NB4 (cell line): ENCODE data around the gene TXLNG.

Source experiments
- MYC ChIP-seq: IDR thresholded peaks from 2 replicates; pipeline ENCODE4 v1.6.1; 2011; ENCODE audit warnings: low read depth, low read length
- POLR2A ChIP-seq: IDR thresholded peaks from 2 replicates; pipeline ENCODE4 v1.6.1; 2011; ENCODE audit warnings: mild to moderate bottlenecking; ENCODE audit not compliant: insufficient read length; ENCODE audit errors: extremely low read depth
- TF ChIP-seq, protein P1 (sequence below): IDR thresholded peaks from one replicate; pipeline ENCODE4 v1.5.1; 2012; ENCODE audit warnings: low read depth, low read length

DNA sequence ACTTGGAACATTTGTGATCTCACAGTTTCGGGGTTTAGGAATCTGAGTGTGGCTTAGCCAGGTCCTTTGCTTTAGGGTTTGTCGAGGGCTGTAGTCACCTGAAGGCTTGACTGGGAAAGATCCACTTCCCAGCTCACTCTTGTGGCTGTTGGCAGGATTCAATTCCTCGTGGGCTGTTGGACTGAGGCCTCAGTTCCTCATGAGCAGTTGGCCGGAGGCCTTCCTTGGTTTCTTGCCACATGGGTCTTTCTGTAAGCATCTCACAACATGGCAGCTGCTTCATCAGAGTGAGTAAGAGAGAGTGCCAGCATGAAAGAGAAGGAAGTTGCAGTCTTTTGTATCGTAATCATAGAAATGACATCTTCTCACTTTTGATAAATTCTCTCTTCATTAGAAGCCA, 11.1 kb downstream of the TXLNG start:
- no peak for TF ChIP-seq POLR2A
- no peak for TF ChIP-seq MYC
- TF ChIP-seq, protein P1, sequence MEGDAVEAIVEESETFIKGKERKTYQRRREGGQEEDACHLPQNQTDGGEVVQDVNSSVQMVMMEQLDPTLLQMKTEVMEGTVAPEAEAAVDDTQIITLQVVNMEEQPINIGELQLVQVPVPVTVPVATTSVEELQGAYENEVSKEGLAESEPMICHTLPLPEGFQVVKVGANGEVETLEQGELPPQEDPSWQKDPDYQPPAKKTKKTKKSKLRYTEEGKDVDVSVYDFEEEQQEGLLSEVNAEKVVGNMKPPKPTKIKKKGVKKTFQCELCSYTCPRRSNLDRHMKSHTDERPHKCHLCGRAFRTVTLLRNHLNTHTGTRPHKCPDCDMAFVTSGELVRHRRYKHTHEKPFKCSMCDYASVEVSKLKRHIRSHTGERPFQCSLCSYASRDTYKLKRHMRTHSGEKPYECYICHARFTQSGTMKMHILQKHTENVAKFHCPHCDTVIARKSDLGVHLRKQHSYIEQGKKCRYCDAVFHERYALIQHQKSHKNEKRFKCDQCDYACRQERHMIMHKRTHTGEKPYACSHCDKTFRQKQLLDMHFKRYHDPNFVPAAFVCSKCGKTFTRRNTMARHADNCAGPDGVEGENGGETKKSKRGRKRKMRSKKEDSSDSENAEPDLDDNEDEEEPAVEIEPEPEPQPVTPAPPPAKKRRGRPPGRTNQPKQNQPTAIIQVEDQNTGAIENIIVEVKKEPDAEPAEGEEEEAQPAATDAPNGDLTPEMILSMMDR, result no peak
